Esophagus squamous epithelium (tissue), 5 donors: Measurements from ENCODE around the gene PHLDA2. TPM values are rescaled to one million over a fixed set of nuclear protein-coding genes. Genes with fewer than 3 reads are reported as not detected.

ENCODE experiments used
- DNase-seq: peaks from one replicate; lab custom pipeline; 2025; lab: John Stamatoyannopoulos, UW
- H3K27ac ChIP-seq, 4 donors: fragments of 200-600 bp; sonication (generic); one replicate each; pipeline ENCODE4 v1.5.1; 2016 to 2019; ENCODE audit warnings: mild to moderate bottlenecking in 1 of 4
- H3K27me3 ChIP-seq, 4 donors: fragments of 200-600 bp; sonication (generic); 1 replicate in 3 of 4; 2 replicates in 1 of 4; pipeline versions ENCODE4 v1.5.1 to v1.6.0; 2017 to 2021; ENCODE audit warnings: antibody characterized with exemption in 1 of 4
- H3K36me3 ChIP-seq, 3 donors: fragments of 200-600 bp; sonication (generic); one replicate each; pipeline ENCODE4 v1.5.1; 2016 to 2019
- H3K4me1 ChIP-seq, 3 donors: fragments of 200-600 bp; sonication (generic); one replicate each; pipeline ENCODE4 v1.5.1; 2017 to 2019
- H3K4me3 ChIP-seq, 4 donors: fragments of 200-600 bp; sonication (generic); 1 replicate in 3 of 4; 2 replicates in 1 of 4; pipeline ENCODE4 v1.5.1; 2016 to 2019; ENCODE audit warnings: mild to moderate bottlenecking in 2 of 4, moderate library complexity in 1 of 4
- H3K9me3 ChIP-seq, 3 donors: fragments of 200-600 bp; sonication (generic); one replicate each; pipeline ENCODE4 v1.5.1; 2016 to 2019
- POLR2A ChIP-seq, 4 donors: fragments of 450-650 bp; IDR thresholded peaks; one replicate each; pipeline ENCODE4 v1.6.1; 2017; ENCODE audit warnings: antibody characterized with exemption in 4 of 4, mild to moderate bottlenecking in 4 of 4, moderate library complexity in 3 of 4
- WGBS, 2 donors: methylation state at CpG; one replicate each; pipeline ENCODE4 v1.1.5; 2018; 5-methylcytosine and 5-hydroxymethylcytosine counted together
- intact Hi-C: fragments of 100-400 bp; cut with DNase I; formaldehyde crosslinking; loops from one replicate; pipeline ENCODE4 v1.15.0; 2022
- total RNA-seq, 4 donors: library from RNA; depleted of rRNA; stranded (reverse); fragments of >200 nt; gene quantifications; one replicate each; pipeline ENCODE4 v1.1.0, GENCODE V29; 2016
- TF ChIP-seq, protein P1 (sequence below), 6 experiments: fragments of 450-650 bp in 4 of 6; fragments of 200-600 bp in 2 of 6; sonication (generic) in 2 of 6; IDR thresholded peaks; one replicate each; pipeline ENCODE4 v1.5.1; 2016 to 2019; ENCODE audit warnings: antibody characterized with exemption in 6 of 6, mild to moderate bottlenecking in 4 of 6, moderate library complexity in 4 of 6
- donor health status: DM: yes; HTN: yes; CAD: no.

The PHLDA2 gene
- total RNA-seq, 4 donors from 2014 or later: 10.2 to 39.2 (median 22.5) TPM

DNA sequence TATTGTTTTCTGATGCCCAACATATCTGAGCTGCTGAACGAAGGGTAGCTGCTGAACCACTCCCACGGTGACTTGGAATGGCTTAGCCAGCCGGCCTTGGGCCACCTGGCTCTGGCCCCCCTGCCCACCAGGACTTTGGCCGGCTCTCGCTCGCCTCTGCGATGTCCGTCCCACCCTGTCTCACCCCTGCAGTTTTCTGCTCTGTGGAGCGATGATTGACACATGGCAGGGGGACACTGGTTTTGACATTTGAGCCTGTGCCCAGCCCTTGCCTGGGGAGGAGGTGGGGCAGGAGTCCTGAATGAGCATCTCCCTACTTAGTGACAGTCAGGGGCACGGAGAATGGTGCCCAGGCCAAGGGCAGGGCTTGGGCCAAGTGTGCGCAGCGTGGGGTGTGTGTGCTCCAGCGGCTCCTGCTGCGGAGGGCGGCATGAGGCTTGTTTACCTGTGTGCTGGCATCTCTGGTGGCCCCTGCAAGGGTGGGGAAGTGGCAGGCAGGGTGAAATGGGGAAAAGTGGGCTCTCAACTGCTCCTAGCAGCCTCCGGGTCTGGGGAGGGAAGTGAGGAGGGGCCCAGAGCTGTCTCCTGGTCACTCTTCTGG lies 27.9 kb downstream of the PHLDA2 start:
- TF ChIP-seq, protein P1, sequence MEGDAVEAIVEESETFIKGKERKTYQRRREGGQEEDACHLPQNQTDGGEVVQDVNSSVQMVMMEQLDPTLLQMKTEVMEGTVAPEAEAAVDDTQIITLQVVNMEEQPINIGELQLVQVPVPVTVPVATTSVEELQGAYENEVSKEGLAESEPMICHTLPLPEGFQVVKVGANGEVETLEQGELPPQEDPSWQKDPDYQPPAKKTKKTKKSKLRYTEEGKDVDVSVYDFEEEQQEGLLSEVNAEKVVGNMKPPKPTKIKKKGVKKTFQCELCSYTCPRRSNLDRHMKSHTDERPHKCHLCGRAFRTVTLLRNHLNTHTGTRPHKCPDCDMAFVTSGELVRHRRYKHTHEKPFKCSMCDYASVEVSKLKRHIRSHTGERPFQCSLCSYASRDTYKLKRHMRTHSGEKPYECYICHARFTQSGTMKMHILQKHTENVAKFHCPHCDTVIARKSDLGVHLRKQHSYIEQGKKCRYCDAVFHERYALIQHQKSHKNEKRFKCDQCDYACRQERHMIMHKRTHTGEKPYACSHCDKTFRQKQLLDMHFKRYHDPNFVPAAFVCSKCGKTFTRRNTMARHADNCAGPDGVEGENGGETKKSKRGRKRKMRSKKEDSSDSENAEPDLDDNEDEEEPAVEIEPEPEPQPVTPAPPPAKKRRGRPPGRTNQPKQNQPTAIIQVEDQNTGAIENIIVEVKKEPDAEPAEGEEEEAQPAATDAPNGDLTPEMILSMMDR (IDR thresholded peaks at IDR 0.05): no peak
- TF ChIP-seq POLR2A (IDR thresholded peaks at IDR 0.05): no peak
- H3K36me3 ChIP-seq: peaks cover 0 to 13% (median 0%) of the 10 kb centered on the region in 3 donors
- peak overlapping the region; percentile 88 to 95 (median 90) for H3K27ac ChIP-seq
- no peaks in the 10 kb centered on the region for H3K27me3 ChIP-seq
- H3K4me3 ChIP-seq: peak overlapping the region in 3 of 4 donors; percentile 65 to 88 (median 77)
- no peak for DNase-seq
- intact Hi-C loops: no loop called here
- H3K9me3 ChIP-seq: no peaks in the 10 kb centered on the region
- 71 to 76% methylated on average over 9 to 10 of the region's 16 CpGs for WGBS, 2 donors
- H3K4me1 ChIP-seq: peaks cover 38 to 76% (median 52%) of the 10 kb centered on the region in 3 donors

DNA sequence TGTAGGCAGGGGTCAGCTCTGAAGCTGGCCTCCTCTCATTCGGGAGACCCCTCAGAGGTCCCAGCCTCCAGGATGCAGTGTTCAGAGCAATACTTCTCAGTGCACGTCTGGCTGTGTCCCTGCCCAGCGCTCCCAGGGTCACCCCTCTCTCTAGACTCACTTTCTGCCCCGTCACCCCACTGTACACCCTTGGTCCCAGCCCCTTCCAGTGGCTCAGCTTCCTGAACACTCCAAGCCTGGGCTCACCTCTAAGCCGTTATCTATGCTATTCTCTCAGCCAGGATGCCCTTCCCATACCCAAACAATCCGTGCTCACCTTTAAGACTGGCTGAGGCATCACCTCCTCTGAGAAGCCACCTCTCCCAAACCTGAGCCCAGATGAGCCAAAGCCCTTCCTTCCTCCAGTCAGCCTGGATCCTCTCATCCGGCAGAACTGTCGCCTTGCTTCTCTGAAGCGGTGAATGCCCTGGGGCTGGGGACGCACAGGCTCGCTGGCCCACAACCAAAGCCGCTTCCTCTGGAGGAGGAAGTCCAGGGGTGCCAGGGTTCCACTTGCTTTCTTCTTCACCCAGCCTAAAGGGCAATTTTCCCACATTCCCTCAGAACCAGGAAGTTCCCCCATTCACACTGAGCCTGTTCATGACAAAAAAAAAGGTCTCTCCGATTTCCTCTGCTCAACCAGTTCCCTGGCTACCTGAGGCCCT lies 30.0 kb downstream of the PHLDA2 start:
- peak overlapping the region in 1 of 4 donors; percentile 1 for H3K4me3 ChIP-seq
- 44 to 47% methylated on average over 8 to 9 of the region's 13 CpGs for whole genome bisulfite sequencing, 2 donors
- no peak for TF ChIP-seq POLR2A (IDR thresholded peaks at IDR 0.05)
- TF ChIP-seq, protein P1 (IDR thresholded peaks at IDR 0.05): no peak
- H3K36me3 ChIP-seq: no peaks in the 10 kb centered on the region
- no peak for DNase-seq
- no peaks in the 10 kb centered on the region for H3K9me3 ChIP-seq
- H3K27ac ChIP-seq: peak overlapping the region; percentile 64 to 81 (median 72)
- no peaks in the 10 kb centered on the region for H3K27me3 ChIP-seq
- peaks cover 38 to 66% (median 49%) of the 10 kb centered on the region in 3 donors for H3K4me1 ChIP-seq
- intact Hi-C loops: no loop called here

DNA sequence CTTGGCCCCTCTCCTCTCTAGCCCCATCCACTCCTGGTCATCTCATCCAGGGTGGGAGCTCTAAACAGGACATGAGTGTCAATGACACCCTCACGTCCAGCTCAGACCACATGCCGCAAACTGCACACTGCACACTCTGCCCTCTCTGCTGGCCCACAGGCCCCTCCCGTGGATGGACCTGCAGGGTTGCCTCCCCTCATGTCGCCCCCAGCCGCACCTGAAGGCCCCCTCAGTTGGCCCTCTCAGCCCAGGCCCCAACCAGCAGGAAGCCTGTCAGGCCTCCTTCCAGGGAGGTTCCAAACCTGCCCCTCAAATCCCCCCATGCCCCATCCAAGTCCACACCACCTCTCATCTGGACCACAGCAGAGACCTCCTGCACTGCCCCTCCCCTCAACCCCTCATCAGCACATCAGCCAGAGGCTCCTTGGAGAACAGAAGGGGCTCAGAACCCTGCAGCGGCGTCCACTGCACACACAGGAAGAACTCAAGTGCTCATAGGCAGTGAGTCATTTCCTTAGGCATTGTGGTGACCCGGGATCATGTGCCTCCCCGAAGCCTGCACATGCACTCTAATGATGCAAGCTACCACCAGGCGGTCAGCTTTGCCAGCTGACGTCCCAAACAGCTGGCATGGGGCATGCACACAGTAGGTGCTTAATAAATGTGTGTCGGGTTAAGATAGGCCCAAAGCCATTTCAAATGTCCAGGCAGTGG lies 30.7 kb downstream of the PHLDA2 start:
- H3K4me3 ChIP-seq: peak overlapping the region in 1 of 4 donors; percentile 1
- H3K36me3 ChIP-seq: no peaks in the 10 kb centered on the region
- intact Hi-C loops: no loop called here
- 27 to 35% methylated on average over 7 to 8 of the region's 12 CpGs for WGBS, 2 donors
- peaks cover 38 to 59% (median 43%) of the 10 kb centered on the region in 3 donors for H3K4me1 ChIP-seq
- no peaks in the 10 kb centered on the region for H3K27me3 ChIP-seq
- no peak for DNase-seq
- H3K9me3 ChIP-seq: no peaks in the 10 kb centered on the region
- TF ChIP-seq POLR2A (IDR thresholded peaks at IDR 0.05): peak in 1 of 4 donors; percentile 40
- TF ChIP-seq, protein P1 (IDR thresholded peaks at IDR 0.05): no peak
- peak overlapping the region; percentile 64 to 81 (median 72) for H3K27ac ChIP-seq

DNA sequence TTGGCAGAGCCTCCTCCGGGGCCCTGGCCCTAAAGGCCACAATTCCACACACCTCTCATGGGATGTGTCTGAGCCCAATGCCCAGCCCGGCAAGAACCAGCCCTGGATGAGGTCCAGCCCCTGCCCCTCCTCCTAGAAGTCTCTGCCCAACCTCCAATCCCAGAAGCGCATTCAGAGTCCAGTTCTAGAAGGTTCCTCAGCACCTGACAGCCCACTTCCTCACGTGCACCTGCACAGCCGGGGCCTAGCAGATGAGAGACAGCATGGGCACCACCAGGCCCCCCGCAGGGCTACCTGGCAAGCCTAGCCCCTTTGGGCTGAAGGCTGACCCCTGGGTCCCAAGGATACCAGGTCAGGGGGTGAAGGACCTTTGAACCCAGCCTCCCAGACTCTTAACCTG lies 32.2 kb downstream of the PHLDA2 start:
- WGBS, 2 donors: 100% methylated on average over 1 of the region's 6 CpGs; no CpG with 5 or more reads in 1 of the 2 donors
- no peak overlapping the region for H3K27ac ChIP-seq
- H3K4me1 ChIP-seq: peaks cover 37 to 57% (median 39%) of the 10 kb centered on the region in 3 donors
- TF ChIP-seq, protein P1 (IDR thresholded peaks at IDR 0.05): no peak
- TF ChIP-seq POLR2A (IDR thresholded peaks at IDR 0.05): no peak
- H3K4me3 ChIP-seq: no peak overlapping the region
- no peaks in the 10 kb centered on the region for H3K27me3 ChIP-seq
- H3K9me3 ChIP-seq: no peaks in the 10 kb centered on the region
- no peaks in the 10 kb centered on the region for H3K36me3 ChIP-seq
- intact Hi-C loops: no loop called here
- no peak for DNase-seq
